Ovary (tissue), 3 donors: ENCODE measurements around the gene MAK.

Experiments
- POLR2A ChIP-seq: fragments of 450-650 bp; IDR thresholded peaks from one replicate; pipeline ENCODE4 v1.6.1; 2017; ENCODE audit warnings: antibody characterized with exemption, mild to moderate bottlenecking, moderate library complexity
- TF ChIP-seq, protein P1 (sequence below), 3 donors: fragments of 450-650 bp in 2 of 3; fragments of 200-600 bp in 1 of 3; IDR thresholded peaks; one replicate each; pipeline versions ENCODE4 v1.5.1 to v1.8.0; 2016 to 2022; ENCODE audit warnings: antibody characterized with exemption in 3 of 3, mild to moderate bottlenecking in 1 of 3
- donor health status: DM: no; HTN: no; CAD: no.

DNA sequence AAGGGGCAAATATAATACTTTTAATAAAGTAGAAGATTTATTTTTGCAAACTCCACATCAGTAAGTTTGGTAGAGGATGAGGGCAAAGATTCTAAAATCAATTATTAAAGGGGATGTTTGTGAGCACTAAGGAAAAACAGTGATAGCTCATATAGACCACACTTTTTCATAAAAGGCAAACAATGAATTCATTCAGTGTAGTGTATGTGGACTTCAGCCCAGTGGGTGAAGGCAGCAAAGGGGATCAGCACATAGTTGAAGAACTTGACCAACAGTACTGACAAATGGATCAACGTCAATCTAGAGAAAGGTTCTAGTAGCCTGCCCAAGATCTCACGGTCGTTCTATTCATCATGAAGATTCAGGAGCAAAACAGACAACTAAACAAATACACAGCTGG lies 45.3 kb downstream of the MAK start:
- TF ChIP-seq, protein P1, sequence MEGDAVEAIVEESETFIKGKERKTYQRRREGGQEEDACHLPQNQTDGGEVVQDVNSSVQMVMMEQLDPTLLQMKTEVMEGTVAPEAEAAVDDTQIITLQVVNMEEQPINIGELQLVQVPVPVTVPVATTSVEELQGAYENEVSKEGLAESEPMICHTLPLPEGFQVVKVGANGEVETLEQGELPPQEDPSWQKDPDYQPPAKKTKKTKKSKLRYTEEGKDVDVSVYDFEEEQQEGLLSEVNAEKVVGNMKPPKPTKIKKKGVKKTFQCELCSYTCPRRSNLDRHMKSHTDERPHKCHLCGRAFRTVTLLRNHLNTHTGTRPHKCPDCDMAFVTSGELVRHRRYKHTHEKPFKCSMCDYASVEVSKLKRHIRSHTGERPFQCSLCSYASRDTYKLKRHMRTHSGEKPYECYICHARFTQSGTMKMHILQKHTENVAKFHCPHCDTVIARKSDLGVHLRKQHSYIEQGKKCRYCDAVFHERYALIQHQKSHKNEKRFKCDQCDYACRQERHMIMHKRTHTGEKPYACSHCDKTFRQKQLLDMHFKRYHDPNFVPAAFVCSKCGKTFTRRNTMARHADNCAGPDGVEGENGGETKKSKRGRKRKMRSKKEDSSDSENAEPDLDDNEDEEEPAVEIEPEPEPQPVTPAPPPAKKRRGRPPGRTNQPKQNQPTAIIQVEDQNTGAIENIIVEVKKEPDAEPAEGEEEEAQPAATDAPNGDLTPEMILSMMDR (IDR thresholded peaks at IDR 0.05), result no peak
- TF ChIP-seq POLR2A, result no peak
